ENCODE data around the gene F2R.
"Not testable (repeated sequence)": the region's sequence is repeated elsewhere in the genome, so short reads cannot be mapped to it uniquely, and the experiment has no call there.

The F2R gene

GRCh38 chr5:76775921-76776320 is 60.0 kb downstream of the F2R start:
- no peak for DNase-seq (ENCODE audit: low read depth)
- in situ Hi-C loops (cut with HindIII; ENCODE audit: low sequenced_read_pairs): no loop called here
- TF ChIP-seq CTCF (IDR thresholded peaks at IDR 0.05; ENCODE audit: low read depth, low read length, missing control alignments): no peak

GRCh38 chr5:76776391-76776790 is 60.5 kb downstream of the F2R start:
- no peak overlapping the region for H3K4me3 ChIP-seq (ENCODE audit: low read depth, low read length)
- no peak for DNase-seq (ENCODE audit: low read depth)
- in situ Hi-C loops (cut with HindIII; ENCODE audit: low sequenced_read_pairs): no loop called here
- no peak for TF ChIP-seq CTCF (IDR thresholded peaks at IDR 0.05; ENCODE audit: low read depth, low read length, missing control alignments)

More at GRCh38 chr5:76775921-76776320, 60.0 kb downstream of the F2R start:
- H3K4me3 ChIP-seq (ENCODE audit: low read depth, low read length): no peak overlapping the region

- H3K4me3 ChIP-seq (ENCODE audit: low read depth, low read length); in situ Hi-C loops (cut with HindIII; ENCODE audit: low sequenced_read_pairs); DNase-seq (ENCODE audit: low read depth): not testable (repeated sequence)
Measured at GRCh38 chr5:76780616-76781015, 64.7 kb downstream of the F2R start.

GRCh38 chr5:76781775-76782174 is 65.8 kb downstream of the F2R start:
- TF ChIP-seq CTCF (IDR thresholded peaks at IDR 0.05; ENCODE audit: low read depth, low read length, missing control alignments): no peak
- DNase-seq (ENCODE audit: low read depth): no peak
- in situ Hi-C loops (cut with HindIII; ENCODE audit: low sequenced_read_pairs): no loop called here
- H3K4me3 ChIP-seq (ENCODE audit: low read depth, low read length): no peak overlapping the region

GRCh38 chr5:76782444-76782843 is 66.5 kb downstream of the F2R start:
- in situ Hi-C loops (cut with HindIII; ENCODE audit: low sequenced_read_pairs): no loop called here
- H3K4me3 ChIP-seq (ENCODE audit: low read depth, low read length): no peak overlapping the region
- no peak for DNase-seq (ENCODE audit: low read depth)
- no peak for TF ChIP-seq CTCF (IDR thresholded peaks at IDR 0.05; ENCODE audit: low read depth, low read length, missing control alignments)
